CD8-positive, alpha-beta memory T cell (primary cell): ENCODE results near the gene IWS1. TPM values are rescaled to one million over a fixed set of nuclear protein-coding genes. Genes with fewer than 3 reads are reported as not detected.
"Not testable (repeated sequence)": the region's sequence is repeated elsewhere in the genome, so short reads cannot be mapped to it uniquely, and the experiment has no call there.

Experiments used
- CTCF ChIA-PET: fragments of 350-600 bp; sonication (Branson Sonifier 250); formaldehyde crosslinking; loops from one replicate; lab custom pipeline; 2021; ENCODE audit warnings: antibody characterized with exemption; lab: Charles Lee
- POLR2A ChIA-PET: fragments of 350-600 bp; sonication (Branson Sonifier 250); formaldehyde crosslinking; loops from one replicate; lab custom pipeline; 2021; ENCODE audit warnings: antibody characterized with exemption; lab: Charles Lee
- DNase-seq, 5 donors: peaks; one replicate each; pipeline versions ENCODE4 v3.0.0 to v3.0.0-alpha.2; 2020 to 2022; ENCODE audit warnings: mixed read lengths in 1 of 5
- H3K27ac ChIP-seq: one replicate; pipeline ENCODE4 v1.7.0; 2013; ENCODE audit warnings: low read depth, mild to moderate bottlenecking, low read length, moderate library complexity
- H3K27me3 ChIP-seq: 2 replicates; pipeline ENCODE4 v1.7.0; 2013; ENCODE audit warnings: low read length, mild to moderate bottlenecking; ENCODE audit not compliant: insufficient read depth, poor library complexity, severe bottlenecking
- H3K36me3 ChIP-seq: 2 replicates; pipeline ENCODE4 v1.7.0; 2013; ENCODE audit warnings: mild to moderate bottlenecking, low read length, moderate library complexity; ENCODE audit not compliant: insufficient read depth
- H3K4me1 ChIP-seq: 2 replicates; pipeline ENCODE4 v1.7.0; 2013; ENCODE audit warnings: mild to moderate bottlenecking, low read length, moderate library complexity; ENCODE audit not compliant: insufficient read depth
- H3K4me3 ChIP-seq: 2 replicates; pipeline ENCODE4 v1.7.0; 2013; ENCODE audit warnings: mild to moderate bottlenecking, low read length
- H3K9me3 ChIP-seq: 2 replicates; pipeline ENCODE4 v1.7.0; 2013; ENCODE audit warnings: mild to moderate bottlenecking, low read length
- H3K27ac Mint-ChIP-seq, 8 donors: one replicate each; pipeline ENCODE4 v1.8.0; 2020 to 2021; ENCODE audit warnings: mixed read lengths in 8 of 8, mild to moderate bottlenecking in 6 of 8, inconsistent platforms in 3 of 8, moderate library complexity in 3 of 8
- H3K27me3 Mint-ChIP-seq, 2 donors: one replicate each; pipeline ENCODE4 v1.8.0; 2020 to 2021; ENCODE audit warnings: mixed read lengths in 2 of 2, mild to moderate bottlenecking in 1 of 2, moderate library complexity in 1 of 2
- H3K36me3 Mint-ChIP-seq, 3 donors: one replicate each; pipeline ENCODE4 v1.8.0; 2020 to 2021; ENCODE audit warnings: mixed read lengths in 3 of 3, inconsistent platforms in 1 of 3, mild to moderate bottlenecking in 1 of 3
- H3K4me1 Mint-ChIP-seq, 3 donors: one replicate each; pipeline ENCODE4 v1.8.0; 2020 to 2021; ENCODE audit warnings: mixed read lengths in 3 of 3, inconsistent platforms in 1 of 3, mild to moderate bottlenecking in 1 of 3
- H3K4me3 Mint-ChIP-seq, 7 donors: one replicate each; pipeline ENCODE4 v1.8.0; 2020 to 2021; ENCODE audit warnings: mixed read lengths in 7 of 7, mild to moderate bottlenecking in 6 of 7, moderate library complexity in 4 of 7, inconsistent platforms in 2 of 7
- H3K9me3 Mint-ChIP-seq, 5 donors: one replicate each; pipeline ENCODE4 v1.8.0; 2020 to 2022; ENCODE audit warnings: mixed read lengths in 5 of 5, mild to moderate bottlenecking in 3 of 5, moderate library complexity in 2 of 5, inconsistent platforms in 1 of 5
- polyA plus RNA-seq: library from polyadenylated mRNA; unstranded; fragments of 300-500 nt; fragmentation: Illumina TruSeq; gene quantifications from one replicate; pipeline ENCODE4 v1.2.3, GENCODE V29; 2021
- total RNA-seq, 2 experiments: library from RNA; stranded (reverse); gene quantifications; one replicate each; pipeline ENCODE4 v1.2.3, GENCODE V29; 2021

IWS1 gene
- total and polyA plus RNA-seq, 3 experiments from 2014 or later = 33.1 to 53.7 (median 49.9) TPM

GRCh38 chr2:127572352-127572751, 46.1 kb upstream of the IWS1 start:
- H3K27ac ChIP-seq, CTCF ChIA-PET, H3K4me3 ChIP-seq, H3K27ac Mint-ChIP-seq, H3K27me3 ChIP-seq, H3K27me3 Mint-ChIP-seq, H3K4me3 Mint-ChIP-seq, H3K4me1 Mint-ChIP-seq, DNase-seq, H3K36me3 Mint-ChIP-seq, H3K9me3 Mint-ChIP-seq, H3K36me3 ChIP-seq, POLR2A ChIA-PET, H3K9me3 ChIP-seq, H3K4me1 ChIP-seq: not testable (repeated sequence)

- Histone ChIP-seq H3K27ac (no peak overlapping the region), H3K36me3 (no peaks in the 10 kb centered on the region), H3K27me3 (no peaks in the 10 kb centered on the region), H3K4me1 (peaks cover under 1% of the 10 kb centered on the region), H3K9me3 (no peaks in the 10 kb centered on the region), H3K4me3 (no peak overlapping the region)
- POLR2A ChIA-PET = no interaction called here
- Mint-ChIP-seq H3K9me3 (no peaks in the 10 kb centered on the region), H3K27me3 (peaks cover 0 to 3% of the 10 kb centered on the region in 2 donors), H3K4me1 (peaks cover 0 to 5% (median 3%) of the 10 kb centered on the region in 3 donors), H3K36me3 (no peaks in the 10 kb centered on the region), H3K27ac (no peak overlapping the region), H3K4me3 (no peak overlapping the region)
- CTCF ChIA-PET = no interaction called here
- DNase-seq = no peak
Observed at GRCh38 chr2:127570282-127571250, 44.3 kb upstream of the IWS1 start.

GRCh38 chr2:127569666-127570065, 43.4 kb upstream of the IWS1 start:
- Mint-ChIP-seq H3K4me3 (no peak overlapping the region), H3K9me3 (no peaks in the 10 kb centered on the region), H3K27ac (peak overlapping the region in 1 of 8 donors; percentile 54), H3K27me3 (peaks cover 0 to 5% of the 10 kb centered on the region in 2 donors), H3K4me1 (no peaks in the 10 kb centered on the region), H3K36me3 (no peaks in the 10 kb centered on the region)
- no peaks in the 10 kb centered on the region for H3K36me3 ChIP-seq
- no peak overlapping the region for H3K4me3 ChIP-seq
- DNase-seq = no peak
- H3K4me1 ChIP-seq = no peaks in the 10 kb centered on the region
- H3K9me3 ChIP-seq = no peaks in the 10 kb centered on the region
- POLR2A ChIA-PET = no interaction called here
- CTCF ChIA-PET = no interaction called here
- no peak overlapping the region for H3K27ac ChIP-seq
- H3K27me3 ChIP-seq = no peaks in the 10 kb centered on the region

- H3K27me3 Mint-ChIP-seq = peaks cover under 1 to 7% of the 10 kb centered on the region in 2 donors
- CTCF ChIA-PET = no interaction called here
- H3K36me3 Mint-ChIP-seq = peaks cover 0 to 1% (median 0%) of the 10 kb centered on the region in 3 donors
- Histone ChIP-seq H3K9me3 (no peaks in the 10 kb centered on the region), H3K4me1 (no peaks in the 10 kb centered on the region), H3K36me3 (no peaks in the 10 kb centered on the region), H3K27me3 (no peaks in the 10 kb centered on the region), H3K27ac (no peak overlapping the region), H3K4me3 (no peak overlapping the region)
- no peak overlapping the region for H3K27ac Mint-ChIP-seq
- peaks cover 0 to 6% (median 5%) of the 10 kb centered on the region in 3 donors for H3K4me1 Mint-ChIP-seq
- POLR2A ChIA-PET = no interaction called here
- H3K4me3 Mint-ChIP-seq = no peak overlapping the region
- DNase-seq = no peak
- no peaks in the 10 kb centered on the region for H3K9me3 Mint-ChIP-seq
Observed at GRCh38 chr2:127568128-127568527, 41.8 kb upstream of the IWS1 start.

- ChIA-PET POLR2A (no interaction called here), CTCF (no interaction called here)
- peak overlapping the region in 1 of 8 donors; percentile 14 for H3K27ac Mint-ChIP-seq
- H3K36me3 Mint-ChIP-seq = peaks cover 0 to 1% (median 0%) of the 10 kb centered on the region in 3 donors
- H3K27me3 Mint-ChIP-seq = peaks cover 4 to 9% of the 10 kb centered on the region in 2 donors
- no peaks in the 10 kb centered on the region for H3K9me3 Mint-ChIP-seq
- Histone ChIP-seq H3K9me3 (no peaks in the 10 kb centered on the region), H3K27me3 (no peaks in the 10 kb centered on the region), H3K4me1 (no peaks in the 10 kb centered on the region), H3K4me3 (no peak overlapping the region), H3K36me3 (no peaks in the 10 kb centered on the region), H3K27ac (no peak overlapping the region)
- peaks cover 0 to 6% (median 5%) of the 10 kb centered on the region in 3 donors for H3K4me1 Mint-ChIP-seq
- DNase-seq = no peak
- no peak overlapping the region for H3K4me3 Mint-ChIP-seq
Observed at GRCh38 chr2:127567351-127567854, 41.1 kb upstream of the IWS1 start.

- Histone ChIP-seq H3K36me3 (no peaks in the 10 kb centered on the region), H3K4me3 (no peak overlapping the region), H3K4me1 (no peaks in the 10 kb centered on the region), H3K9me3 (no peaks in the 10 kb centered on the region), H3K27ac (no peak overlapping the region), H3K27me3 (no peaks in the 10 kb centered on the region)
- DNase-seq = no peak
- H3K4me1 Mint-ChIP-seq = peaks cover 0 to 6% (median 5%) of the 10 kb centered on the region in 3 donors
- no peak overlapping the region for H3K4me3 Mint-ChIP-seq
- CTCF ChIA-PET = no interaction called here
- no peaks in the 10 kb centered on the region for H3K9me3 Mint-ChIP-seq
- peaks cover 4 to 9% of the 10 kb centered on the region in 2 donors for H3K27me3 Mint-ChIP-seq
- POLR2A ChIA-PET = no interaction called here
- peaks cover 0 to 1% (median 0%) of the 10 kb centered on the region in 3 donors for H3K36me3 Mint-ChIP-seq
- H3K27ac Mint-ChIP-seq = no peak overlapping the region
Observed at GRCh38 chr2:127566576-127566975, 40.3 kb upstream of the IWS1 start.

GRCh38 chr2:127566139-127566417, 39.8 kb upstream of the IWS1 start:
- Mint-ChIP-seq H3K4me1 (peaks cover 0 to 6% (median 5%) of the 10 kb centered on the region in 3 donors), H3K4me3 (no peak overlapping the region), H3K36me3 (peaks cover 0 to 1% (median 0%) of the 10 kb centered on the region in 3 donors), H3K27me3 (peaks cover 4 to 9% of the 10 kb centered on the region in 2 donors), H3K27ac (no peak overlapping the region), H3K9me3 (no peaks in the 10 kb centered on the region)
- no peaks in the 10 kb centered on the region for H3K27me3 ChIP-seq
- H3K36me3 ChIP-seq = no peaks in the 10 kb centered on the region
- no peaks in the 10 kb centered on the region for H3K9me3 ChIP-seq
- CTCF ChIA-PET = no interaction called here
- H3K4me3 ChIP-seq = no peak overlapping the region
- no peaks in the 10 kb centered on the region for H3K4me1 ChIP-seq
- no peak overlapping the region for H3K27ac ChIP-seq
- no peak for DNase-seq
- POLR2A ChIA-PET = no interaction called here
